Astrocyte of the spinal cord (primary cell): ENCODE results near the gene MAN1C1.

Experiments used
- DNase-seq: peaks from one replicate; pipeline ENCODE4 v3.0.0; 2011; ENCODE audit warnings: low read depth, low spot score
- H3K4me3 ChIP-seq: 2 replicates; pipeline ENCODE4 v1.5.1; 2011; ENCODE audit warnings: low read depth, mild to moderate bottlenecking, low read length, moderate library complexity
- CTCF ChIP-seq: IDR thresholded peaks from 2 replicates; pipeline ENCODE4 v1.5.1; 2012; ENCODE audit warnings: low read depth, mild to moderate bottlenecking, low read length, inconsistent platforms
- in situ Hi-C: cut with HindIII; loops from 2 replicates; pipeline ENCODE4 v1.10.0; 2017; ENCODE audit warnings: low sequenced_read_pairs

Gene MAN1C1

GRCh38 chr1:25771221-25772114 is 154.9 kb downstream of the MAN1C1 start:
- in situ Hi-C loops = no loop called here
- no peak overlapping the region for H3K4me3 ChIP-seq
- no peak for TF ChIP-seq CTCF
- no peak for DNase-seq

GRCh38 chr1:25772164-25772563 is 155.6 kb downstream of the MAN1C1 start:
- DNase-seq = no peak
- in situ Hi-C loops = no loop called here
- TF ChIP-seq CTCF = no peak
- H3K4me3 ChIP-seq = no peak overlapping the region

- TF ChIP-seq CTCF = no peak
- no peak for DNase-seq
- no peak overlapping the region for H3K4me3 ChIP-seq
- in situ Hi-C loops = no loop called here
Measured at GRCh38 chr1:25772692-25773245, 156.2 kb downstream of the MAN1C1 start.

GRCh38 chr1:25773441-25774125 is 157.0 kb downstream of the MAN1C1 start:
- DNase-seq = no peak
- in situ Hi-C loops = no loop called here
- no peak overlapping the region for H3K4me3 ChIP-seq
- no peak for TF ChIP-seq CTCF

GRCh38 chr1:25774206-25774803 is 157.7 kb downstream of the MAN1C1 start:
- no peak for DNase-seq
- no peak for TF ChIP-seq CTCF
- in situ Hi-C loops = no loop called here
- no peak overlapping the region for H3K4me3 ChIP-seq

GRCh38 chr1:25774921-25775771 is 158.6 kb downstream of the MAN1C1 start:
- TF ChIP-seq CTCF = no peak
- H3K4me3 ChIP-seq = no peak overlapping the region
- no peak for DNase-seq
- in situ Hi-C loops = no loop called here
